ENCODE data around the gene SLC9A8.

The SLC9A8 gene

DNA sequence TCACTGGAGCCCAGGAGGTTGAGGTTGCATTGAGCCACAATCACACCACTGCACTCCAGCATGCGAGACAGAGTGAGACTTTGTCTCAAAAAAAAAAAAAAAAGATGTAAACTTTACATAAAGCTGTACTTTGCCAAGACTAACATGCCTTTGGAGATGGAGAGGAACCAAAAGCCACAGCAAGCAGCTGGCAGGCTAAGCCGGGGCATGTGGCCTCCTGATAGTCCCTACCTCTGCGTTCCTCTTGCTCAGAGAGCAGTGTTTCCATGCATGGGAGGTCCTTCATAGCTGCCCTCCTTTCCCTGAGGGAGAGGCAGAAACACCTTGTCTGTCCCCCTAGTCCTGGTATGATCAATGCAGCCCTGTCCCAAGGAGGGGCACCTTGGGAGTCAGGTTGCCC, 67.5 kb downstream of the SLC9A8 start:
- DNase-seq (ENCODE audit: low read depth) = no peak

GRCh38 chr20:49880724-49881445, 68.3 kb downstream of the SLC9A8 start:
- no peak for DNase-seq (ENCODE audit: low read depth)

- DNase-seq (ENCODE audit: low read depth) = no peak
Measured at GRCh38 chr20:49882171-49882970, 69.7 kb downstream of the SLC9A8 start.

DNA sequence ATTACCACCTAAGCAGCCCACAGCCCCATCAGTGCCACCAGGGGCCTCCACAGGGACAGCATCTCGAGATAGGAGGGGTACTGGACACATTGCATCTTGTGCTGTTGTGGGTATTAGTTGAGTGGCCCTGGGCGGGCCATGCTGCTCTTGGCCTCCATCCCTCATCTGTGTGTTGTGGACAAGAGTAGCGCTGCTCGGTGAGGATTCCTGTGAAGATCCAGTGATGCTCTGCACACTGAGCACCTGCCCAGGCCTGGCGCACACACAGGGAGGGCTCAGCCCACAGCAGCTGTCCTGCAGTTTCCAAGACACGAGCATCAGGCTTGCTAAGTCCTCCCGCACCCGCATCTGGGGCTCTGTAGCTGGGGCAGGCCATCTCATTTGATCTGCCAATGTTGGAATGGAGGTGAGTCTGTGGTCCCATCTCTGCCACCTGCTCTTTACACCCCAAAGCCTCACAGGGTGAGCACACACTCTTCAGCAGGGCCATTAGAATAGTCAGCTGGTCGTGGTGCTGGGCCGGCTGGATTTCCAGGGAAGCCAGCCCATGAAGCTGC, 70.7 kb downstream of the SLC9A8 start:
- no peak for DNase-seq (ENCODE audit: low read depth)

DNA sequence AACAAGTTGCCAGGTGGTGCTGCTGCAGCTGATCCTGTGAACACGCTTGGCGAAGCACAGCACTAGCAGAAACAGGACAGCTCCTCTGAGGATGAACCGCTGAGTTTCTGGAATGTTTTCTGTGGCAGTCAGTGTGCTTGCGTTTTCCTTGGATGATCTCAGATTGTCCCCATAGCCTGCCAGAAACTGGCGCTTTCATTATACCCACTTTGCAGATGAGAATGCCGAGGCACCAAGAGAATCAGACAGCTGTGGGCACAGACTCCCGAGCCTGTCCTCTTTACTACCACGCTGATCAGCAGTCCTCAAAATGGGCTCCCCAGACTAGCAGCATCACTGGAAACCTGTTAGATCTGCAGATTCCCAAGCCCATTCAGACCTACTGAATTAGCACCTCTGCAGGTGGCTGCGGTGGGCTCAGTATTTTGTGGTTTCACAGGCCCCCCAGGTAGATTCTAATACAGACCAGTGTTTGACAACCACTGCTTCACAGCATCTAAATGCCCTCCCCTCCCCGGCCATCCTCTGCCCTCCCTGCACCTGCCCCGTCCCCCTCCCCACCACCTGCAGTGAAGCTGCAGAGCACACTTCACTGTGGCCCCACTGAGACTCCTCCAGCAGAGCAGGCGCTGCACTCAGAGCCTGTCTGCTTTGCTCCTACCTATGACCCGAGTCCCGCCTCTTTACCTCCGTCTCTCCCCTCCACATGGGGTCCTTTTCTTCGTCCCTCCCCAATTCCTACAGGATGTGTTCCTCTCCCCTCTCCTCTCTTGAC, 73.1 kb downstream of the SLC9A8 start:
- DNase-seq (ENCODE audit: low read depth) = no peak

- DNase-seq (ENCODE audit: low read depth) = no peak
Measured at GRCh38 chr20:49886571-49887213, 74.1 kb downstream of the SLC9A8 start.

DNA sequence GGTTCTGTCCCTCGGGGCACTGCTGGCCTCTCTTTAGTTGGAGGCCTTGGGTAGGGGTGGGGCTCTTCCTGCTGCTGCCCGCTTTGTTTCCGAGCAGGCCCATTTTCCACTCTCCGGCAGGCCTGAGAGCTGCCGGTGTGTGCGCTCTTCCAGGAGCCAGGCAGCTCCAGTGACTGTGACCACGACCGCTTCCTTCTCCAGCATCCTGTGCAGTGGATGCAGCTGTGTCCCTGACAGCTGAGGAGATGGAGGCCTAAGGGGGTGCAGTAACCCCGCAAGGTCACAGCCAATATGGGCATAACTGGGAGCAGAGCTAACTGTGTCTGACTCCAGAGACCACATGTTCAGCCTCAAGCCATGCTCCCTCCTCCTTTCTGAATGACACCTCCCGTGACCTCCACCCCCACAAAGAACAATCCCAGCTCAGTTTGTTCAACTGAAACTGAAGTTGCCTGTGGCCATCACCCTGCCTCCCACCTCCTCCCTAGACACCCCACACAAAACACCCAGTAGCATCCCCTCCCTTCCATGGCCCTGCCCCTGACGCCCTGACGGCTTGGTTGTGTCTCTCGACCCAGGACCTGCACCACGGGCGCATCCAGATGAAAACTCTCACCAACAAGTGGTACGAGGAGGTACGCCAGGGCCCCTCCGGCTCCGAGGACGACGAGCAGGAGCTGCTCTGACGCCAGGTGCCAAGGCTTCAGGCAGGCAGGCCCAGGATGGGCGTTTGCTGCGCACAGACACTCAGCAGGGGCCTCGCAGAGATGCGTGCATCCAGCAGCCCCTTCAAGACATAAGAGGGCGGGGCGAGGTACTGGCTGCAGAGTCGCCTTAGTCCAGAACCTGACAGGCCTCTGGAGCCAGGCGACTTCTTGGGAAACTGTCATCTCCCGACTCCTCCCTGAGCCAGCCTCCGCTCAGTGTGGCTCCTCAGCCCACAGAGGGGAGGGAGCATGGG, 74.9 kb downstream of the SLC9A8 start:
- no peak for DNase-seq (ENCODE audit: low read depth)

GRCh38 chr20:49888212-49889000, 75.8 kb downstream of the SLC9A8 start:
- DNase-seq (ENCODE audit: low read depth) = peak; percentile 24

DNA sequence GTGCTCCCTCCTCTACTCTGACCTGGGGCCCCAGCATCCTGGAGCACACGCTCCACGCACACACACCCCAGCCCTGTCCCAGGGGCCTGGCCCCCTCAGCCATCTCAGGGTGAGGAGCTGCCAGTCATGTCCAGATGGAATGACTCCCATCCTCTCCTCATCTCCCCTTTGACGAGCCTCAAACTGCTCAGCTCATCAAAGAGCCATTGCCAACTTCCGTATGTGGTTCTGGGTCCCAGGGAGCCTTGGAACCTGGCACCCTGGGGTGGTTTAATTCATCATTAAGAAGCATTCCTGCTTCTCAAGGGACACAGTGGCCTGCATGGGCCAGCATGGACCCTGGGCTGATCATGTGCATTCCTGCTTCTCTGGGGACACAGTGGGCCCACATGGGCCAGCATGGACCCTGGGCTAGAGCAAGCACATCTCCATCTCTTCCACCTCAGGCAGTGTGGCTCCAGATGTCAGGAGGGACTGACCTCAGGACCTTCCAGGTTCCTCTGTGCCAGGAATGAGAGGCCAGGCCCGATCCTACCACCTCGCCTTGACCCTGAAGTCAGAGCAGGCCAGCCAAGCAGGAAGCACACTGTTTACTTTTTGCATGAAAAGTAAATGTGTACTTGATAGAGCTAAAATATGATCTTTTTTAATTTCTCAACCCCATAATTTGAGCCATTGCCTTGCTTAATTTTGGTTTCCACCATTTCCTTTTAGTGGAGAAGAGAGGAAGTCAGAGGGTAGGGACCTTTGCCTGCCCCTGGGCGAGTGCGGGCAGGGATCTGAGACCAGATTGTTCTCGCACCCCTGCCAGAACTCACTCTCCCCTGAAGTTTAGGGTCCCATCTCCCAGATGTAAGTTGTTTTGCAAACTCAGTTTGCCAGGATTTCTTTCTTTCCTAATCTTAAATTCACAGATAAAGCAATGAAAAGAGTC, 76.6 kb downstream of the SLC9A8 start:
- no peak for DNase-seq (ENCODE audit: low read depth)

DNA sequence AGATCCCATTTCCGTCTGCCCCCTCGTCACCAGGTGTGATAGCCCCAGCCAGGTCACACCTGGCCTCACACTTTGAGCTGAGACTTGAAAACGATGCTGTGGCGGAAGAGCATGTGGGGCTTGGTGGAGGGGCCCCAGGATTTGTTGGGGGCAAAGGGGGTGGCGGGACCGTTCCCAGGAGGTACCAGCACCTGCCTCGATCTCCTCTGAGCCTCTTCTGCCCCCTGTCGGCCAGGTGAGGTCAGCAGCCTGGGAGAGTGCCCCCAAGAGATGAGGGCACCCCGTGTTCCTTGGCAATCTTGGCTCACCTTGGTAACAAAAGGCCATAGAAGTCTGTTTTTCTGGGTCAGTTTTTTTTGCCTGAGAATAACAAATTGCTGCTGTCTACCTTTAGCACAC, 77.3 kb downstream of the SLC9A8 start:
- no peak for DNase-seq (ENCODE audit: low read depth)

DNA sequence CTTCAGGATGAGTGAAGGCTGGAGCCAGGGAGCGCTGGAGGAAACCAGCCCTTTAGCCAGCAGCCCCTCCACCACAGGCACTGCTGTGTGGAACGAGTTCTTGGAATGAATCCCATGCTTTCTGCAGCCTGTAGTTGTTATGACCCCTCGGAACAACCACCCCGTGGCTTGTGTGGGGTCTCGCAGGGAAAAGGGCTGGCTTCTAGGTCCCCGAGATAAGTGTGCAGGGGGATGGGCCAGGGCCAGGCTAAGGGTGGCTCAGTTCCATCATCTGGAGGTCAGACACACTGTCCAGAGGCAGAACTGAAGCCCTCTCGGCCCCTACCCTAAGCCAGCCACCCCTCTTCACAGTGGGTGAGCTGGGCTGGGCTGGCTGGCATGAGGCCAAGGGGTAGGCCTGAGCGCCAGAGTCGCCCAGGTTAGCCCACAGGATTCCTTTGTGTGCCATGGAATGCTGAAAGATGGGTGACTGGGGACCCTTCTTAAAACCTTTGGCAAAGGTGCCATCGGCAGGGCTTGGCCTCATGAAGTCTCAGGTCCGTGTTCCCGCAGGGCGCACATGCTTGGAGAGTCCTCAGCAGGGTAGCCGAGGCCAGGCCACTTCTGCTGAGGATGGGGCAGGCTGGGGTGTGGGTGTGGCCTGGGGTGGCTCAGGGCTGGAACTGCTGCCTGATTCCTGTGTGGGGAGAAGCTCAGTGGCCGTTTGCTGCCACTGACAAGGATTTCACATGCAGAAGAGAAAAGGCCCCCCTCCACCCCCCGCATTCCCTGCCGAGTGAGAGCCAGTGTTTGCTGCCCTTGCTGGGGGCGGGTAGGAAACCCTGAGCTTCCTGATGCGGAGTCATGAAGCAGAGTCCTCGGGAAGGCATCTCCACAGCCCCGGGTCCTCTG, 78.1 kb downstream of the SLC9A8 start:
- no peak for DNase-seq (ENCODE audit: low read depth)

- no peak for DNase-seq (ENCODE audit: low read depth)
Measured at GRCh38 chr20:49891476-49892110, 79.0 kb downstream of the SLC9A8 start.

DNA sequence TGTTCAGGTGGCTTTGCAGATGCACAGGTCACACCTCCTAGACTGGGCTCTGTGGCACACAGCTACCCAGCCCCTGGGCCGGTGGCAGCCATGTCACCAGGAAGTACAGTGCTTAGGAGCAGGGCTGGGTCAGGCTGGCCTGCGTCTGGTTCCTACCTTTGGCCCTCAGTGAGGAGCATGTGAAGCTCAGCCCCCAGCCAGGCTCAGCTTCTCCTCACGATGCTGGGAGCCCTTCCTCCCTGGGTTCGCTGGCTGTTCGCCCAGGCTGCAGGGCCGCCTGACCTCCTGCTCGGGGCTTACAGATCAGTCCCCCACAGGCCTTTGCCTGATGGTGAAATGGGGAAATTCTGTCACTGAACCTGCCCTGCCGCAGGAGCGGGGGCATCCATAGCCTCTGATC, 79.6 kb downstream of the SLC9A8 start:
- DNase-seq (ENCODE audit: low read depth) = no peak

DNA sequence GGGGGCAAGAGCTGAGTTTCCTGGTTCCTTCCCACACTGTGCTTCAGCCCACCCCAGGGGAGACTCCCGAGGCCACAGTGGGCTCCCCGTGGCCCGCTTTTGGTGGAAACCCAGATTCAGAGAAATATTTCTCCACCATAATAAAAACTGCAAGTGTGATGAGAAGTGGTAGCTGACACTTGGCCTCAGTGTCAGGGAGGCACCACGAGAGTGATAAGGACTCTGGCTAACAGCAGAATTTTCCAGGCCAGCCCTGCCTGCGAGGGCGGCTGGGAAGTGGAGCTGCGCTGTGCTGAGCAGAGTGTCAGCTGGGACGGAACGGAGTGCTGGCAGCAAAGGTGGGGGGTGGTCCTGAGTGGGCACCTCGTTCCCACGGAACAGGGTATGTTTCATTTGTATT, 80.2 kb downstream of the SLC9A8 start:
- no peak for DNase-seq (ENCODE audit: low read depth)

DNA sequence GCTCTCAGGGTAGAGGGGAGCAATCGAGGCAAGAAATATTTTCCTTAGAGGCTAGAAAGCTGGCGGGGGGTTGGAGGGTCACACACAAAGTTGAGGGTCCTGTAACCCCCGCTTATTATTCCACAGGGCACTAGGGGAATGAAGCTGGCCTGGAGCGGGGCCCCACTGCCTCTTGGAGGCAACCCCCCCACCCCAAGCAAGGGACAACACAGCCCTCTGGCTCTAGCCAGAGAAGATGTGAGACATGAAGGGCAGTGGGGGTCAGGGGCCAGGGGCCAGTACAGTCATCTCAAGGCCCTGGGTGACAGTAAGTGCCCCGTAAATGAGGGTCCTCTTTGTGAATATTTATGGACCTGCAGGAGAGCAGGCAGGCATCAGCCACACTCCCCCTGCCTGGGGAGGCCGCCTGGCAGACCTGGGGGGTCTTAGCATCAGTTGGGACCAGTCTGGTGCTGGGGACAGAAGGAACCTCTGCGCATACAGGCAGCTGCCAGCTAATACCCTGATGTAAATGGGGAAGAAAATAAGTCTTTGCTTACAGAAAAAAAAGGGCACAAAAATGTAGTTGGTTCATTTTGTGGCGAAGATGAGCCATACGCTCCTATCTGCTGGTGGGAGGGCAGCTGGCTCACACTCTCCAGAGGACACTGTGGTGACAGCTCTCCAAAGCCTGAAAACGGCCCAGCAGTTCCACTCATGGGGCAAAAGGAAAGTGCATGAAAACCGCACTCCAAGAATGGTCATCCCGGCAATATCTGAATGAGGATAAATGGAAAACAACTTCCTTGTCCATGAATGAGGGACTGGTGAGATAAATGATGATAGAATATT, 80.8 kb downstream of the SLC9A8 start:
- no peak for DNase-seq (ENCODE audit: low read depth)

DNA sequence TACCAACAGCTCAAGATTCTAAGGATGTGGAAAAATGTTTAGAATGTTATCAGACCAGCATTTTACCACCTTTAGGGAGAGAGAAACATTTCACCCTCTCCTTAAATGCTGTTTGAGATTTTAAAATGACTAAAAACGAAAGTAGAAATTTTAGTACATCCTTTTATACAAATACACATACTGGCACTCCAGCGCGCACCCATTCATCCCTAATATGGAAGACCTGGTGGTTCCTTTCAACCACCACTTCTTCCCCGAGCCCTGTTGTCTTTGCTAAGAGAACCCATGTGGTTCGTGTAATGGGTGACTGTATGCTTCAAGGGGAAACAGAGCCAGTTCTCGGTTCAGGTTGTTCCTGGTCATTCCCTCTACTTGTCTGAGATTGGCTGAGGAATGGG, 81.4 kb downstream of the SLC9A8 start:
- no peak for DNase-seq (ENCODE audit: low read depth)

Measured in stimulated activated CD8-positive, alpha-beta memory T cell treated with anti-CD3 and anti-CD28 coated beads, Interleukin-7, amount 100 ng/mL, for 24 hours (primary cell).